SIG-M5 treated with dmso at 0.1 percent for 504 hours (cell line): ENCODE data around the gene WRAP73.
"Not testable (repeated sequence)": the region's sequence is repeated elsewhere in the genome, so short reads cannot be mapped to it uniquely, and the experiment has no call there.

Experiments
- DNase-seq: peaks from one replicate; lab custom pipeline; 2025; ENCODE audit not compliant: unreplicated experiment; lab: John Stamatoyannopoulos, UW

The WRAP73 gene

DNA sequence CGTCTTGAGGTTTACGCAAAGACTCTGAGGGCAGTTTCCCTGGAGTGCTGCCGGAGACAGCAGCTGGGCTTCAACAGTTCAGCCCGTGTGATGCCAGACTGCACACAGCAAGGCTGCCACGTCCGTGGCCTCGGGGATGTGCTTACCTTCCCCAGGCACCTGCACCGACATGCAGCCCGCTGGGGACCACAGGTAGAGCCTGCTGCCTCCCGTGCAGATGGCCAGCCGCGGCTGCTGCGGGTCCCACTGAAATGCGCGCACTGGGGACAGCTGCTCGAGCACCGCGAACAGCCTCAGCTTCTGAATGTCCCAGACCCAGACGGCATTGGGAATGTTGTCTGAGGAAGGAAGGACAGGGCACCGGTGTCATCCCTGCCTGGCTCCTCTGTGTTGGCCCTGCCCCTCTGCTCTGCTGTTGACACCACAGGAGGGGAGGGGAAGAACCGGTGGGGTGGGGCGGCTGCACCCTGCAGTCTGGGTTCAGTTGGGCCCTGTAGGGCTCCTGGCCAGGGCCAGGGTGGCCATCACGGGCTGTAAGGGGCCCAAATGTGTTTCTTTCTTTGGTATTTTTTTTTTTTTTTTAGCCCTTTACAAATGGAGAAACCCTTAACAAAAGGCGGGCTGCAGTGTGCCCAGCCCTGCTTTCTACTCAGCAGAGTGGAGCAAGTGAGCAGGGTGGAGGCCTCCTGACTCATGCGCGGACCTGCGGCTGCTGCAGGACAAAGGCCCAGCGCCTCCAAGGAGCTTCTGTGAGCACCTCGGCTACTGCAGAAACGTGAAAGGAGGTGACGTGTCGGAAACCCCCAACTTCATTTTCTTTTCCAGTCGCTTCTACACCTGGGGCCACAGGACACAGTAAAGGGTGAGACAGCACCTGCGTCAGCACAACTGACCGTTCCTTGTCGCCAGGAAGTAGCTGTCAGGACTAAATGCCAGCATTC lies 18.3 kb downstream of the WRAP73 start:
- DNase-seq: no peak

GRCh38 chr1:3630914-3631313 lies 19.0 kb downstream of the WRAP73 start:
- no peak for DNase-seq

- no peak for DNase-seq
Measured at GRCh38 chr1:3630161-3630611, 19.7 kb downstream of the WRAP73 start.

DNA sequence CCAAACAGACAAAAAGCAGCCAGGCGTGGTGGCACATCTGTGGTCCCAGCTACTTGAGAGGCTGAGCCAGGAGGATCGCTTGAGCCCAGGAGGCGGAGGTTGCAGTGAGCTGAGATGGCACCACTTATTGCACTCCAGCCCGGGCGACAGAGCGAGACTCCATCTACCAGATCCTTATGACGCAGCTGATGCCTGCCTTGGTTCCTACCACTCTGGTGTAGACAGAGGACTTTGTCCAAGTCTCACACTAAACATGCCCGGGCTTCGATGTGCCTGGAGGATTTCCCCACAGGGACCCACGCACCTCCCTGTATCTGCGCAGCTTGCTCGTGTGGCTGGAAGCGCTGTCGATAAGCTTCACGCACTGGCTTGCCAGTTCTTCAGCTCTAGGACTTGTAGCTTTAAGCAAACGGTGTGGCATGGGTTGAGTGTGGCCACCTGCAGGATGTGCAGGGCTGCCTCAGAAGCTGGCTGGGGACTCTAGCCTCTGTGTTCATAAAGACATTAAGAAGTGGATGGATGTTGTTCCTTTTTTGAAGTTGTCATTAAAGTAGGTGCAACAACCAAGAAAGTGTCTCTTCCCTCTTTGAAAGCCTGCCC lies 20.2 kb downstream of the WRAP73 start:
- no peak for DNase-seq

GRCh38 chr1:3628445-3628844 lies 21.5 kb downstream of the WRAP73 start:
- DNase-seq: no peak

GRCh38 chr1:3627515-3628253 lies 22.2 kb downstream of the WRAP73 start:
- no peak for DNase-seq

GRCh38 chr1:3626025-3626424 lies 23.9 kb downstream of the WRAP73 start:
- no peak for DNase-seq

DNA sequence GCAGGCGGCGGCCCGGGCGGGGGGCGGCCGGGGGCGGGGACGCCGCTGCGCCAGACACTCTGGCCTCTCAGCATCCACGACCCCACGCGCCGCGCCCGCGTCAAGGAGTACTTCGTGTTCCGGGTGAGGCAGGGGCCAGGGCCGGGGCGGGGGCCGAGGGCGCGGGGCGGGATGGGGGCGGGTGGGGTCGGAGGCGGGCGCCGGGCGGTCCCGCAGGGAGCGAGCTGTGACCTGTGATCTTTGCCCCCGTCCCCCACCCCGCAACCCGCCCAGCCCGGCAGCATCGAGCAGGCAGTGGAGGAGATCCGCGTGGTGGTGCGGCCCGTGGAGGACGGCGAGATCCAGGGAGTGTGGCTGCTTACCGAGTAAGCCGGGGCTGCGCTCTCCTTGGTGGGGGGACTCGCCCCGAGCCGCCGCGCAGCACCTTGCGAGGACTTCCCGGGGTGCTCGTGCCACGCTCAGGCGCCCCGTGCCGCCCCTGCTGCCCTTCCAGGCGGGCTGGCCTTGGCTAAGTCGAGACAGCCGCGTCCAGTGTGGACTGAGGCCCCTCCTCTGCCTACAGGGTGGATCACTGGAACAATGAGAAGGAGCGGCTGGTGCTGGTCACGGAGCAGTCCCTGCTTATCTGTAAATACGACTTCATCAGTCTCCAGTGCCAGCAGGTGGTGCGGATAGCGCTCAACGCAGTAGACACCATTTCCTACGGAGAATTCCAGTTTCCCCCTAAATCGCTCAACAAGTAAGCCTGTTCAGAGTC lies 24.6 kb downstream of the WRAP73 start:
- DNase-seq: peak; percentile 17

DNA sequence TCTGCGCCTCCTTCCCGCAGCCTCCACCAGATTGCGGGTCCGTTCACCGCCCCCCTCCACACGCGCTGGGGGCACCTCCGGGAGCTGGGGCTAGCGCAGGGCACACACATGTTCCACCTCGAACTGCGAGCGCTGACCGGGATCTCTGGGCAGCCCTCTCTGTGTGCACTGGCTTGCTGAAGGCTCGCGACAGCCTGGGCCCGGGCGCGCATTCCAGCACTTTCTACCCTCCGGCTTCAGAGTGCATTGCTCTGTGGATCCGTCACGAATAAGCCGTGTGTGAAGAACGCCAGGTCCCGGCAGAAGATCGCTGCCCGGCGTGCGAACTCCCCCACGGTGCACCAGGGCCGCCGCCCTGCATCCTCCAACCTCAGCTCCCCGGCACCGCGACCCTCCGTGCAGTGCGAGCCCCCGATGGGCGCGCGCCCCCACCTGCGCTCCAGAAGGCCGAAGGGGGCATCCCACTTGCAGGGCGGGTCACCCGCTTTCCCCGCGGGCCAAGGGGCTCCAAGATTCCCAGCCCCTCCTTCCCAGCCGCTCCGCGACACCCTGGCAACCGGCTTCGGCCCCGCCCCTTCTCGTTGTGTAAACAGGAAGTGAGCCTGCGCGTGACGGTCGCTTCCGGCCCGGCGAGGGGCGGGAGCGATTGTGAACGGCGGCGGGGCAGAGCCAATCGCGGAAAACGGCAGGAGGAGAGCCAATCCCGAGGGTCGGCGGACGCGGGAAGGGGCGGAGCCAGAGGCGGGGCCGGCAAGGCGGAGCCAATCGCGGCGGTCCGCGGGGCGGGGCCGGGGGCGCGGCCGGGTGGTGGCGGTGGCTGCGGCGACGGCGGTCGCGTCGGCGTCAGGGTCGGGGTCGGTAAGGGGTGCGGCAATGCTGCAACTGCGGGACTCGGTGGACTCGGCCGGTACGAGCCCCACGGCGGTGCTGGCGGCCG lies 25.4 kb downstream of the WRAP73 start, which contains the start of gene TPRG1L:
TPRG1L (plus strand) TSS at position 816 of the 937 bp plus-strand sequence; CDS start at position 874, 58 bp downstream.
- peak; percentile 94 for DNase-seq

DNA sequence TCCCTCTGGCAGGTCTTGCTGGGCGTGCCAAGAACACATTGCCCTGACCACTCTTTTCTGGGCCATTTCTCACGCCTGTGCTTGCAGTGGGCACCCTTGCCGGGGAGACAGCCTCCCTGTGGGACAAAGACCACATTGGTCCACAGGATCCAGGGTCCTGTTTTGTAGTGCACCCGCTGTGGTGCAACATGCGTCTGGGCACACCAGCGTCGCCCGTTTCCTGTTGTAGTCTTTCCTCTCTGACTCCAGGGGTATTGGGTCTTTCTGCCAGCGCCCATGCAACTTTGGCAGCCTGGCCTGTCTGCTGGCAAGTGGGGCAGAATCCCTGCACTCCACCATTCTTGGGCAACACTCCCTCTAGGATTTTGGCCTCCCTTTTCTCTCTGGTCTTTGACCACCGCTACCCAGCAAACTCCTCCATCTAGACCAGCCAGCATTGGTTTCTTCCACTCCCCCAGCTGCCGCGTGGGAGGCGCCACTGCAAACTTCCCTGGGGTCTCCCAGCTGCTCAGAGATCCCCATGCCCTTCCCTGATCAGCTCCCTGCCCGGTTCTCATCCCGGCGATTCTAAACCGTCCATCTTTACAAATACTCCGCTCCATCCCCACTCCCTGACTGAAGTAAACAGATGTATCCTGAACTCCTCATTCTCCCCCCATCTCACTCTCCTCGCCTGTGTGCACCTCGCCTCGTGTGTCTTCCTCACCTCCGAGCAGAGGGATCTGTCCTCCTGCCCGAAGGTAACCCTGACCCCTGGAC lies 26.3 kb downstream of the WRAP73 start:
- DNase-seq: no peak

- DNase-seq: not testable (repeated sequence)
Measured at GRCh38 chr1:3622102-3622501, 27.8 kb downstream of the WRAP73 start.

- not testable (repeated sequence) for DNase-seq
Measured at GRCh38 chr1:3621151-3621671, 28.7 kb downstream of the WRAP73 start.

GRCh38 chr1:3620708-3621107 lies 29.2 kb downstream of the WRAP73 start:
- no peak for DNase-seq

- DNase-seq: peak; percentile 49
Measured at GRCh38 chr1:3618881-3619671, 30.8 kb downstream of the WRAP73 start.

- no peak for DNase-seq
Measured at GRCh38 chr1:3618531-3618880, 31.4 kb downstream of the WRAP73 start.

GRCh38 chr1:3617806-3618345 lies 32.0 kb downstream of the WRAP73 start:
- no peak for DNase-seq

GRCh38 chr1:3616861-3617260 lies 33.0 kb downstream of the WRAP73 start:
- DNase-seq: no peak
